Sigmoid colon (tissue), 7 donors: ENCODE data around the gene POU3F1. TPM values are rescaled to one million over a fixed set of nuclear protein-coding genes. Genes with fewer than 3 reads are reported as not detected.
A peak's percentile ranks its signal among the peaks of the same experiment; 100 is the strongest.

Experiments used
- DNase-seq: peaks from one replicate; pipeline ENCODE4 v3.0.0-alpha.2; 2019
- H3K27ac ChIP-seq, 4 donors: fragments of 200-600 bp; sonication (generic); one replicate each; pipeline ENCODE4 v1.5.1; 2016 to 2019; ENCODE audit warnings: mild to moderate bottlenecking in 1 of 4
- H3K27me3 ChIP-seq, 3 donors: fragments of 200-600 bp; sonication (generic); one replicate each; pipeline ENCODE4 v1.5.1; 2019; ENCODE audit warnings: mild to moderate bottlenecking in 1 of 3
- H3K36me3 ChIP-seq, 4 donors: fragments of 200-600 bp; sonication (generic); one replicate each; pipeline ENCODE4 v1.5.1; 2016 to 2019
- H3K4me1 ChIP-seq, 4 donors: fragments of 200-600 bp; sonication (generic); one replicate each; pipeline ENCODE4 v1.5.1; 2017 to 2019
- H3K4me3 ChIP-seq, 4 donors: fragments of 200-600 bp; sonication (generic); one replicate each; pipeline ENCODE4 v1.5.1; 2017 to 2019; ENCODE audit warnings: mild to moderate bottlenecking in 2 of 4, moderate library complexity in 1 of 4
- H3K9me3 ChIP-seq, 4 donors: fragments of 200-600 bp in 3 of 4; sonication (generic) in 3 of 4; one replicate each; pipeline versions ENCODE4 v1.5.1 to v1.6.1; 2013 to 2019
- EP300 ChIP-seq, 4 donors: sonication (generic); formaldehyde crosslinking; IDR thresholded peaks; one replicate each; pipeline ENCODE4 v1.6.1; 2017; ENCODE audit warnings: antibody characterized with exemption in 4 of 4
- POLR2A ChIP-seq, 2 donors: fragments of 450-650 bp; IDR thresholded peaks; one replicate each; pipeline ENCODE4 v1.6.1; 2016; ENCODE audit warnings: antibody characterized with exemption in 2 of 2, mild to moderate bottlenecking in 2 of 2, moderate library complexity in 2 of 2
- POLR2AphosphoS5 ChIP-seq, 4 donors: sonication (generic); formaldehyde crosslinking; IDR thresholded peaks; one replicate each; pipeline ENCODE4 v1.6.1; 2017; ENCODE audit warnings: antibody characterized with exemption in 4 of 4
- WGBS, 2 donors: extraction: QIAGEN DNeasy Blood & Tissue Kit; methylation state at CpG; one replicate each; pipeline ENCODE4 v1.1.7; 2013; 5-methylcytosine and 5-hydroxymethylcytosine counted together
- intact Hi-C: fragments of 100-400 bp; cut with DNase I; formaldehyde crosslinking; loops from one replicate; pipeline ENCODE4 v1.15.1; 2023
- polyA plus RNA-seq, 3 donors: library from polyadenylated mRNA; stranded (reverse); fragments of 200-250 nt; gene quantifications; one replicate each; pipeline ENCODE4 v1.2.3, GENCODE V29; 2013
- total RNA-seq, 4 donors: library from RNA; depleted of rRNA; stranded (reverse); fragments of >200 nt; gene quantifications; one replicate each; pipeline ENCODE4 v1.1.0, GENCODE V29; 2016
- TF ChIP-seq, protein P1 (sequence below), 4 experiments: fragments of 450-650 bp in 3 of 4; fragments of 200-600 bp in 1 of 4; IDR thresholded peaks; one replicate each; pipeline ENCODE4 v1.5.1; 2016 to 2019; ENCODE audit warnings: antibody characterized with exemption in 4 of 4, mild to moderate bottlenecking in 3 of 4, moderate library complexity in 2 of 4
- donor health status: healthy with polysubstance abuse.
- donor health status: Bipolar disorder and iron deficiency.
- donor health status: healthy.

Gene POU3F1
- total and polyA plus RNA-seq, 7 donors = 0.09 TPM; not detected in 6

DNA sequence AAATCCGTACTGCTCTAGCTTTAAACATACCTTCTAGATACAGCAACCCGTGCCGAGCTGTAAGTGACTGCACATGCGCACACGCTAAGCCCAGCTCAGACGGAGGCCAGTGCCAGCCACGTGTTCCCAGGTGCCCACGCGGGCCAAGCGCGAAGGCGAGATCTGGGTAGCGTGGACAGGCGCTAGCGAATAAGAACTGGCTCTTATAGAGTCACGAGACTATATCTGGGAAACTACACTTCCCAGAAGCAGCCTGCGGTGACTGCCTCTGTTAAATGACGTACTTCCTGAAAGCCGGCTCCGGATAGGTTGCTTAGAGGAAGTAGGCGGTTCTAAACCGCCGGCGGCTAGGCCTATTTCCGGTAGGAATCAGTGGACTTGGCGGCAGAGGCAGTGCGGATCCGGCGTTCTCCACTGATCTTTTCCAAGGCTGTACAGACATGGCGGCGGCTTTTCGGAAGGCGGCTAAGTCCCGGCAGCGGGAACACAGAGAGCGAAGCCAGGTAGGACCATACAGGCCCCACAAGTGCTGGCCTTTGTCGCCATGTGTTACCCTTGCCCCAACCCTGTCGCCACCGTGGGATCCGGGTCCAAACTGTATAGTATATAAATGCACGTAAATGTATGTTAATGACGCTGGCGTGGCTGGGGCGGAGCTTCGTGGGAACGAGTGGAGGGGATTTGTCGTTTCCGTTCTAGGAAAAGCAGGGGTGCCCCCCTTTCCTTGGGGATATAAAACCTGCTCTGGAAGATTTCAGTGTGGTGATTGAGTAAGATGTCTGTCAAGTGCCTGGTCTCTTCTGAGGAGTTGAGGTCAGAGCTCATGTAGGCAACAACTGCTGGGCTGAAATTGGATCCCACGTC lies 34.0 kb downstream of the POU3F1 start, which contains the start of gene UTP11:
TSS of gene UTP11 (plus strand) at position 372 of the 864 bp plus-strand sequence. CDS start at position 441, 69 bp downstream.
- TF ChIP-seq POLR2A (IDR thresholded peaks at IDR 0.05) = peak; percentile 33 to 70
- TF ChIP-seq, protein P1, sequence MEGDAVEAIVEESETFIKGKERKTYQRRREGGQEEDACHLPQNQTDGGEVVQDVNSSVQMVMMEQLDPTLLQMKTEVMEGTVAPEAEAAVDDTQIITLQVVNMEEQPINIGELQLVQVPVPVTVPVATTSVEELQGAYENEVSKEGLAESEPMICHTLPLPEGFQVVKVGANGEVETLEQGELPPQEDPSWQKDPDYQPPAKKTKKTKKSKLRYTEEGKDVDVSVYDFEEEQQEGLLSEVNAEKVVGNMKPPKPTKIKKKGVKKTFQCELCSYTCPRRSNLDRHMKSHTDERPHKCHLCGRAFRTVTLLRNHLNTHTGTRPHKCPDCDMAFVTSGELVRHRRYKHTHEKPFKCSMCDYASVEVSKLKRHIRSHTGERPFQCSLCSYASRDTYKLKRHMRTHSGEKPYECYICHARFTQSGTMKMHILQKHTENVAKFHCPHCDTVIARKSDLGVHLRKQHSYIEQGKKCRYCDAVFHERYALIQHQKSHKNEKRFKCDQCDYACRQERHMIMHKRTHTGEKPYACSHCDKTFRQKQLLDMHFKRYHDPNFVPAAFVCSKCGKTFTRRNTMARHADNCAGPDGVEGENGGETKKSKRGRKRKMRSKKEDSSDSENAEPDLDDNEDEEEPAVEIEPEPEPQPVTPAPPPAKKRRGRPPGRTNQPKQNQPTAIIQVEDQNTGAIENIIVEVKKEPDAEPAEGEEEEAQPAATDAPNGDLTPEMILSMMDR (IDR thresholded peaks at IDR 0.05) = no peak
- peak in 1 of 4 donors; percentile 82 for TF ChIP-seq EP300 (IDR thresholded peaks at IDR 0.05)
- TF ChIP-seq POLR2AphosphoS5 (IDR thresholded peaks at IDR 0.05) = peak; percentile 83 to 96 (median 86)
- Histone ChIP-seq H3K27me3 (no peaks in the 10 kb centered on the region), H3K27ac (peak within 1 kb of the TSS; percentile 95 to 98 (median 96)), H3K9me3 (no peaks in the 10 kb centered on the region), H3K4me3 (peak within 1 kb of the TSS; percentile 75 to 92 (median 84)), H3K36me3 (peaks cover under 1 to 11% (median 5%) of the 10 kb centered on the region in 4 donors), H3K4me1 (peaks cover 0 to 48% (median 44%) of the 10 kb centered on the region in 4 donors)
- DNase-seq = peak; percentile 98
- intact Hi-C loops = no loop called here
- 1 to 2% methylated on average over 49 of the region's 49 CpGs for WGBS, 2 donors

DNA sequence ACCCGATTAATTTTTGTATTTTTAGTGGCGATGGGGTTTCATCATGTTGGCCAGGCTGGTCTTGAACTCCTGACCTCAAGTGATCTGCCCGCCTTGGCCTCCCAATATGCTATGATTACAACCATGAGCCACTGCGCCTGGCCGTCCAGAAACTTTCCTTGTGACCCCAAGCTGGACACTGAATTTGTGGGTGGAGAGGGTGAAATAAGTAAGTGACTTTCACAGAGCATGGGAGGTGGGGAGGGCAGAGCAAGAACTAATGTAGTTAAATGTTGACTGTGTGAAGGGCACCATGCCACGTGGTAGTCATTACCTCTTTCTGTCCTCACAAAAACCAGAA lies 36.8 kb downstream of the POU3F1 start:
- Histone ChIP-seq H3K9me3 (no peaks in the 10 kb centered on the region), H3K27ac (no peak overlapping the region), H3K27me3 (no peaks in the 10 kb centered on the region), H3K36me3 (no peaks in the 10 kb centered on the region), H3K4me1 (peaks cover 0 to 29% (median 22%) of the 10 kb centered on the region in 4 donors), H3K4me3 (no peak overlapping the region)
- WGBS, 2 donors = 84 to 89% methylated on average over 6 of the region's 6 CpGs
- TF ChIP-seq POLR2A (IDR thresholded peaks at IDR 0.05) (no peak), EP300 (IDR thresholded peaks at IDR 0.05) (no peak), POLR2AphosphoS5 (IDR thresholded peaks at IDR 0.05) (no peak)
- TF ChIP-seq, protein P1 (IDR thresholded peaks at IDR 0.05) = no peak
- intact Hi-C loops = loop anchor here (10.0 kb wide), 1 partner anchor 535 kb away; the partner anchor contains the start of gene ZC3H12A
- DNase-seq = no peak

DNA sequence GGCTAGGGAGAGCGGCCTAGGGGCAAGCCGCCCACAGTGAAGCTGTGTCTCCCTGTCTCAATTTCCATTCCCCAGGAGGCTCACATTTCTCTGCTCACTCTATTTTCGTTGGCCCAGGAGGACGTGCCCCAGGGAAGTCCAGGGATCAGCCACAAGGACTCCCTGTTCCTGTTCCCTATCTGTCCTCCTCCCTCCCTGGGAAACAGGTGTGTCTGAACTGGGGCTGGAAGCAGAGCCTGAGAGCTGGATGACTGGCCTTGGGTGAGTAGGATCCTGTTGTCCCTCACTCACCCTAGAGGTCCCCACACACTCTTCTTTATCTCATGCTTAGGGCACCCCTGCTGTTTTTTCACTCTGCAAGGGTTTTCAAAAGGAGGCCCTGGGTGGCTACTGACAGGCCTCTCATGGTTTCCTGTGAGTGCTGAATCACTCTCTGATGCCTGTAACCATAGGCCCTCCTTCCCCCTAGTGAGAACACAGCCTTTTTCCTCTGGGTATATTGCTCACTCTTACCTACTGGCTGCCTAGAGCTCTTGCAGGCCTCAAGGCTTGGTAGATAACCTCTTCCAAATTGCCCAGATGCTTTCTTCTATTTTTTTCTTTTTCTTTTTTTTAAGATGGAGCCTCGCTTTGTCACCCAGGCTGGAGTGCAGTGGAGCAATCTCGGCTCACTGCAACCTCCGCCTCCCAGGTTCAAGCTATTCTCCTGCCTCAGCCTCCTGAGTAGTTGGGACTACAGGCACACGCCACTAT lies 37.3 kb downstream of the POU3F1 start:
- Histone ChIP-seq H3K36me3 (no peaks in the 10 kb centered on the region), H3K4me1 (peaks cover 0 to 28% (median 18%) of the 10 kb centered on the region in 4 donors), H3K27ac (no peak overlapping the region), H3K9me3 (no peaks in the 10 kb centered on the region), H3K4me3 (no peak overlapping the region), H3K27me3 (no peaks in the 10 kb centered on the region)
- WGBS, 2 donors = 77 to 80% methylated on average over 8 of the region's 8 CpGs
- DNase-seq = peak; percentile 56
- intact Hi-C loops = loop anchor here (10.0 kb wide), 1 partner anchor 534 kb away; the partner anchor contains the start of gene ZC3H12A
- TF ChIP-seq POLR2AphosphoS5 (IDR thresholded peaks at IDR 0.05) = no peak
- TF ChIP-seq EP300 (IDR thresholded peaks at IDR 0.05) = no peak
- no peak for TF ChIP-seq POLR2A (IDR thresholded peaks at IDR 0.05)
- TF ChIP-seq, protein P1 (IDR thresholded peaks at IDR 0.05) = no peak

DNA sequence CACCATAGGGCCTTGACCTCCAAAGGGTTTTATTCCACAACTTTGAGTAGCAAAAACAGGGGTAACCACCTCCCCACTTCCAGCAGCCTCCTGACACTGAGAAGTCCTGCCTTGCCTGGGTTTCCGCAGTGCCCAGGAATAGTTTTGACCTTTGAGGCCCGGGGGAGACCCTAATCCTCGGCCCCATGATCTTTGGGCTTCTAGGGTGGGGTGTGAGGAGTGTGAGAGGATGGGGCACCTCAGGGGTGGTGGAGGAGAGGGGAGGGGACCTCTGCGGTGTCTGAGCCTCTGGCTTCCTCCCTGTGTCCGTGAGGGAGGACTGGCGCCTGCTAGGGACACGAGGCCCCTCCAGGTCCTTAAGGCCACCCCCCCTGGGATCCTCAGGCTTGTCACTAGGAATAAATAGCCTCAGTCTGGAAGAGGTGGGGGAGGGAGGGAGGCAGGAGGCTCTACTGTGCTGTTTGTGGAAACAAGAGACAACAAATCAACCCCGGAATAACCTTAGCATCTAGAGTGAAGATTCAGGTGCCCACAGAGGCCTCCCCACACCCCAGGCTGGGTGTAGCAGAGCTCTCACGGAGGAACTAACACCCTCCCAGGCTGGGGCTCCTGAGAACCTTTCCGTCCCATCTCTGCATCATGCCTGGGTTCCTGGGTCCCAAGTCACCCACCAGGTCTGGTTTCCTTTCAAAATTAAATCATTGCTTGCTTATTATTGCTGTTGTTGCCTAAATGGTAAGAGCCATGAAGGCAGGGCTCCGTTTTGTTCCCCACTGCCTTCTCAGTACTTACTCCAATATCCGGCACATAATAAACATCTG lies 40.4 kb downstream of the POU3F1 start:
- H3K4me3 ChIP-seq = peak overlapping the region in 3 of 4 donors; percentile 73 to 91 (median 81)
- no peaks in the 10 kb centered on the region for H3K9me3 ChIP-seq
- H3K36me3 ChIP-seq = no peaks in the 10 kb centered on the region
- intact Hi-C loops = loop anchor here (10.0 kb wide), 1 partner anchor 531 kb away; the partner anchor contains the start of gene ZC3H12A
- WGBS, 2 donors = 67 to 75% methylated on average over 12 of the region's 12 CpGs
- H3K27ac ChIP-seq = peak overlapping the region; percentile 87 to 97 (median 91)
- no peaks in the 10 kb centered on the region for H3K27me3 ChIP-seq
- H3K4me1 ChIP-seq = peaks cover 0 to 45% (median 32%) of the 10 kb centered on the region in 4 donors
- DNase-seq = no peak
- no peak for TF ChIP-seq POLR2AphosphoS5 (IDR thresholded peaks at IDR 0.05)
- no peak for TF ChIP-seq EP300 (IDR thresholded peaks at IDR 0.05)
- no peak for TF ChIP-seq POLR2A (IDR thresholded peaks at IDR 0.05)
- TF ChIP-seq, protein P1 (IDR thresholded peaks at IDR 0.05) = no peak
